Activated T-helper 17 cell treated with anti-CD3 and anti-CD28 coated beads, Interleukin-2, amount 50 U/mL, for 72 hours (primary cell): ENCODE measurements around the gene FOXG1. TPM values are rescaled to one million over a fixed set of nuclear protein-coding genes. Genes with fewer than 3 reads are reported as not detected.
A peak's percentile ranks its signal among the peaks of the same experiment; 100 is the strongest.

Experiments used
- ATAC-seq: fragments of 150-1000 bp; cut with Tn5 transposase; replicated peaks from 2 replicates; pipeline ENCODE4 v1.10.0; 2021; ENCODE audit warnings: mild to moderate bottlenecking, moderate library complexity
- H3K27ac Mint-ChIP-seq: one replicate; pipeline ENCODE4 v1.8.0; 2022; ENCODE audit warnings: mixed read lengths
- H3K27me3 Mint-ChIP-seq: one replicate; pipeline ENCODE4 v1.8.0; 2022; ENCODE audit warnings: mixed read lengths
- H3K36me3 Mint-ChIP-seq: one replicate; pipeline ENCODE4 v1.8.0; 2022; ENCODE audit warnings: low read depth, mild to moderate bottlenecking, mixed read lengths
- H3K4me1 Mint-ChIP-seq: one replicate; pipeline ENCODE4 v1.8.0; 2022; ENCODE audit warnings: mixed read lengths
- H3K4me3 Mint-ChIP-seq: one replicate; pipeline ENCODE4 v1.8.0; 2022; ENCODE audit warnings: mild to moderate bottlenecking, mixed read lengths
- H3K9me3 Mint-ChIP-seq: one replicate; pipeline ENCODE4 v1.8.0; 2022; ENCODE audit warnings: mixed read lengths
- total RNA-seq, 2 donors: library from RNA; stranded (reverse); gene quantifications; one replicate each; pipeline ENCODE4 v1.2.3, GENCODE V29; 2022

Gene FOXG1
- total RNA-seq, 2 donors from 2014 or later, result not detected

- H3K27me3 Mint-ChIP-seq, result peaks cover 47% of the 10 kb centered on the region
- H3K9me3 Mint-ChIP-seq, result no peaks in the 10 kb centered on the region
- no peak overlapping the region for H3K4me3 Mint-ChIP-seq
- H3K27ac Mint-ChIP-seq, result no peak overlapping the region
- ATAC-seq, result no peak
- H3K36me3 Mint-ChIP-seq, result peaks cover 23% of the 10 kb centered on the region
- peaks cover 4% of the 10 kb centered on the region for H3K4me1 Mint-ChIP-seq
Observed at GRCh38 chr14:28767030-28767852, 654 bp downstream of the FOXG1 start.

GRCh38 chr14:28767853-28768741 lies 1.5 kb downstream of the FOXG1 start:
- H3K4me1 Mint-ChIP-seq, result peaks cover 4% of the 10 kb centered on the region
- H3K4me3 Mint-ChIP-seq, result peak overlapping the region; percentile 34
- H3K36me3 Mint-ChIP-seq, result peaks cover 23% of the 10 kb centered on the region
- ATAC-seq, result no peak
- H3K27ac Mint-ChIP-seq, result no peak overlapping the region
- no peaks in the 10 kb centered on the region for H3K9me3 Mint-ChIP-seq
- peaks cover 47% of the 10 kb centered on the region for H3K27me3 Mint-ChIP-seq

GRCh38 chr14:28769276-28769880 lies 2.8 kb downstream of the FOXG1 start:
- no peak overlapping the region for H3K4me3 Mint-ChIP-seq
- no peak for ATAC-seq
- H3K9me3 Mint-ChIP-seq, result no peaks in the 10 kb centered on the region
- peaks cover 4% of the 10 kb centered on the region for H3K4me1 Mint-ChIP-seq
- H3K27ac Mint-ChIP-seq, result no peak overlapping the region
- peaks cover 23% of the 10 kb centered on the region for H3K36me3 Mint-ChIP-seq
- peaks cover 50% of the 10 kb centered on the region for H3K27me3 Mint-ChIP-seq

GRCh38 chr14:28770061-28770460 lies 3.5 kb downstream of the FOXG1 start:
- Mint-ChIP-seq H3K36me3 (peaks cover 23% of the 10 kb centered on the region), H3K27me3 (peaks cover 49% of the 10 kb centered on the region), H3K4me3 (no peak overlapping the region), H3K4me1 (peaks cover 4% of the 10 kb centered on the region), H3K9me3 (no peaks in the 10 kb centered on the region), H3K27ac (no peak overlapping the region)
- ATAC-seq, result no peak

GRCh38 chr14:28770630-28771029 lies 4.0 kb downstream of the FOXG1 start:
- H3K9me3 Mint-ChIP-seq, result peaks cover 2% of the 10 kb centered on the region
- peaks cover 47% of the 10 kb centered on the region for H3K27me3 Mint-ChIP-seq

GRCh38 chr14:28771168-28771567 lies 4.6 kb downstream of the FOXG1 start:
- Mint-ChIP-seq H3K36me3 (peaks cover 15% of the 10 kb centered on the region), H3K4me3 (no peak overlapping the region), H3K9me3 (peaks cover 4% of the 10 kb centered on the region), H3K4me1 (peaks cover 1% of the 10 kb centered on the region), H3K27ac (no peak overlapping the region), H3K27me3 (peaks cover 48% of the 10 kb centered on the region)
- no peak for ATAC-seq

More at GRCh38 chr14:28770630-28771029, 4.0 kb downstream of the FOXG1 start:
- Mint-ChIP-seq H3K4me1 (peaks cover 4% of the 10 kb centered on the region), H3K36me3 (peaks cover 19% of the 10 kb centered on the region), H3K4me3 (no peak overlapping the region), H3K27ac (no peak overlapping the region)
- ATAC-seq, result no peak

- H3K27me3 Mint-ChIP-seq, result peaks cover 54% of the 10 kb centered on the region
- ATAC-seq, result no peak
- peaks cover 13% of the 10 kb centered on the region for H3K36me3 Mint-ChIP-seq
- H3K4me1 Mint-ChIP-seq, result no peaks in the 10 kb centered on the region
- no peak overlapping the region for H3K27ac Mint-ChIP-seq
- no peak overlapping the region for H3K4me3 Mint-ChIP-seq
- H3K9me3 Mint-ChIP-seq, result peaks cover 4% of the 10 kb centered on the region
Observed at GRCh38 chr14:28772613-28773012, 6.0 kb downstream of the FOXG1 start.

GRCh38 chr14:28773176-28773575 lies 6.6 kb downstream of the FOXG1 start:
- Mint-ChIP-seq H3K4me3 (no peak overlapping the region), H3K9me3 (peaks cover 4% of the 10 kb centered on the region), H3K27ac (no peak overlapping the region), H3K27me3 (peaks cover 56% of the 10 kb centered on the region), H3K36me3 (peaks cover 8% of the 10 kb centered on the region), H3K4me1 (no peaks in the 10 kb centered on the region)
- ATAC-seq, result no peak

- Mint-ChIP-seq H3K36me3 (no peaks in the 10 kb centered on the region), H3K4me1 (no peaks in the 10 kb centered on the region), H3K4me3 (no peak overlapping the region), H3K27me3 (peaks cover 52% of the 10 kb centered on the region), H3K9me3 (peaks cover 7% of the 10 kb centered on the region), H3K27ac (no peak overlapping the region)
- ATAC-seq, result no peak
Observed at GRCh38 chr14:28773861-28774691, 7.5 kb downstream of the FOXG1 start.

- Mint-ChIP-seq H3K36me3 (no peaks in the 10 kb centered on the region), H3K4me1 (no peaks in the 10 kb centered on the region), H3K27me3 (peaks cover 52% of the 10 kb centered on the region), H3K9me3 (peaks cover 7% of the 10 kb centered on the region), H3K27ac (no peak overlapping the region), H3K4me3 (no peak overlapping the region)
- no peak for ATAC-seq
Observed at GRCh38 chr14:28774764-28775735, 8.5 kb downstream of the FOXG1 start.

- Mint-ChIP-seq H3K4me3 (no peak overlapping the region), H3K27ac (no peak overlapping the region), H3K9me3 (peaks cover 12% of the 10 kb centered on the region), H3K36me3 (no peaks in the 10 kb centered on the region), H3K4me1 (no peaks in the 10 kb centered on the region), H3K27me3 (peaks cover 49% of the 10 kb centered on the region)
- ATAC-seq, result no peak
Observed at GRCh38 chr14:28776482-28777266, 10.1 kb downstream of the FOXG1 start.

- no peak for ATAC-seq
- Mint-ChIP-seq H3K4me1 (no peaks in the 10 kb centered on the region), H3K27me3 (peaks cover 47% of the 10 kb centered on the region), H3K27ac (no peak overlapping the region), H3K36me3 (no peaks in the 10 kb centered on the region), H3K4me3 (no peak overlapping the region), H3K9me3 (peaks cover 12% of the 10 kb centered on the region)
Observed at GRCh38 chr14:28777471-28778137, 11.0 kb downstream of the FOXG1 start.
